HG03378 (cell line): ENCODE results near the gene RSPO3.

ENCODE experiments used
- ATAC-seq: cut with Tn5 transposase; IDR thresholded peaks from one replicate; pipeline ENCODE4 v1.9.1; 2021; ENCODE audit warnings: mild to moderate bottlenecking, moderate library complexity; ENCODE audit not compliant: unreplicated experiment

The RSPO3 gene

DNA sequence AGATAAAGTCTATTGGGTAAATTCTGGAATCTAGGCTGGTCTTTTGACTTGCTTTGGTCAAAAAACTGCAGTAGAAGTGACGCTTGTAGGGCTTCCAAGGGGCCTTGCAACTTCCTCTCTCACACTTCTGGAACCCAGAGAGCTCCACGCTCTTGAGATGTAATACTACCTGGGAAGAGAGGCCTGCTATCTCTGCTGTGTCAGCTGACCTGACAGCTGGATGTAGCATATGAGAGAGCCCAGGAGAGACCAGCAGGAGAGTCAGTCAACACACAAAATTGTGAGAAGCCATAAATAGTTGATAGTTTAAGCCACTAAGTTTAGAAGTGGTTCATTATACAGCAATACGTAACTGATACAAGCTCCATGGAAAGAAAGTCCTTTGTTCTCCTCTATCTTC, 7.8 kb upstream of the RSPO3 start:
- ATAC-seq: no peak

DNA sequence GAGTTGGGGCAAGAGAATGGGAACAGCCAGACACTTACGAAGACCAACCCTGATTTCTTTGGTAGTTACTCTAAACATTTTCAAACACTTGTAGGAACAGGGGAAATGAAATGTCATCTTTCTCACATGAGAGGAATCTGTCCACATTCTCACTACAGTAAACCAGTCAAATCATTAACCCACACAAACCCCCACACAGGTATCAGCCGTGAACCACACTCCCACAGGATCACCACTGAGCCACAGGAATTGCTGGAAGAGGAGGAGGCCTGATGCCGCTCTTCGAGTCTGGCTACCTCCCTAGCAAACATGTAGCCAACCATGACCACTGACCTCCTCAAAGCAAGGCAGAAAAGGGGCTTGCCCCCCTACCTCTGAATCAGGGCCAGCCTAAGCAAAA, 6.9 kb upstream of the RSPO3 start:
- ATAC-seq: no peak

DNA sequence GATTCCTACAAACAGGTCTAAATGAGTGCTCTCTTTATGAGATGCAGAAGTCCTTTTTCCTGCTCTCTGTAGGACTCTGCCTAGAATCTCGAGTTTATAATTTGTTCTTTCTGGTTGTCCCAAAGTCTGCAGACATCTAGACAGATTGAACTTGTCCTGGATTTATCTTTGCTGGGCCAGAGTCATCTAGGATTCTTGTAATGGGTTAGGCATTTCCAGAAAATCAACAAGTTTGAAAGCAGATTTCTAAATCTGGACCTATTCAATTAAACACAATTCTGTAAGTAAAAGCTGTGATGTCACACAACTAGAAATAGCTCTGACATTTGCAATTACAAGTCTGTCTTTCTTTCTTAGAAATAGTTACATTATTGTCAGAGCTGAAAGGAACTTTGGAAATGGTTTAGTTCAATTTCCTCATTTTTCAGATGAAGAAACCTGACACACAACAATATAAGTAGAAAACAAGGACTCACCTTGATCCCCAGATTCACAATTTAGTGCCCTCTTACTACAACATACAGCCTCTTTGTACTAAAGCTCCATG, 4.2 kb upstream of the RSPO3 start:
- ATAC-seq: no peak

GRCh38 chr6:127115084-127115655, 3.3 kb upstream of the RSPO3 start:
- ATAC-seq: no peak

DNA sequence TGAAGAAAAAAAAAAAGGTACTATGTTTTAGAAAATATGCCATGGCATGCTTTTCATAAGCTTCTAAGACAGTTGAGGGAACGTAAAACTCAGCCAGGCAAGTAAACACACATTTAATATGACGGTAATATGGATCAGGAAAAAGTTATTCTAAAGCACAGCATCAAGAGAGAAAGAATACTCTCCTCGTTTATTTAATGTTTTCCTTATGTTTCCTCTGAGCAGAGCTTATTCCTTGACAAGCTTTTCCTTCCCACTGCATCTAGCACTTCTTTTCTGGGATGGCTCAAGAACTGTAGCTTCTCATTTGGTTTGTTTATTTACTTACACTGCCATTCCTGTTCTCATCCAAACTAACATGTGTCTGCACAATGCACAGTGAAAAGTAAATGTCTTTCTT, 2.7 kb upstream of the RSPO3 start:
- ATAC-seq: no peak

DNA sequence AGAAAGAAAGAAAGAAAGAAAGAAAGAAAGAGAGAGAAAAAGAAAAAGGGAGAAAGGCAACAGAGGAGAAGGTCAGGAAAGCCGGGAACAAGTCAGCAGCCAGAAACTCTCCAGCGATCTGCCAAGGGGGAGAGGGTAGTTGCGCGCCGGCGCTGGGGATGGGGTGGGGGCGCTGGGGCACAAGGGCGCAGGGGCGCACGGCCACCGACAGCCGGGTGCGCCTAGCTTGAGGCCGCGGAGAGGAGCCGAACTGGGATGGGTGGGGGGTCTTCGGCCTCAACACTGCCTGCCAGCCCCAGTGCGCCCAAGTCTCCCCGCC, 533 bp upstream of the RSPO3 start:
- ATAC-seq: no peak

- peak; percentile 32 for ATAC-seq
Observed at GRCh38 chr6:127119102-127120022, 891 bp downstream of the RSPO3 start.

- ATAC-seq: peak; percentile 9
Observed at GRCh38 chr6:127120023-127120786, 1.7 kb downstream of the RSPO3 start.

DNA sequence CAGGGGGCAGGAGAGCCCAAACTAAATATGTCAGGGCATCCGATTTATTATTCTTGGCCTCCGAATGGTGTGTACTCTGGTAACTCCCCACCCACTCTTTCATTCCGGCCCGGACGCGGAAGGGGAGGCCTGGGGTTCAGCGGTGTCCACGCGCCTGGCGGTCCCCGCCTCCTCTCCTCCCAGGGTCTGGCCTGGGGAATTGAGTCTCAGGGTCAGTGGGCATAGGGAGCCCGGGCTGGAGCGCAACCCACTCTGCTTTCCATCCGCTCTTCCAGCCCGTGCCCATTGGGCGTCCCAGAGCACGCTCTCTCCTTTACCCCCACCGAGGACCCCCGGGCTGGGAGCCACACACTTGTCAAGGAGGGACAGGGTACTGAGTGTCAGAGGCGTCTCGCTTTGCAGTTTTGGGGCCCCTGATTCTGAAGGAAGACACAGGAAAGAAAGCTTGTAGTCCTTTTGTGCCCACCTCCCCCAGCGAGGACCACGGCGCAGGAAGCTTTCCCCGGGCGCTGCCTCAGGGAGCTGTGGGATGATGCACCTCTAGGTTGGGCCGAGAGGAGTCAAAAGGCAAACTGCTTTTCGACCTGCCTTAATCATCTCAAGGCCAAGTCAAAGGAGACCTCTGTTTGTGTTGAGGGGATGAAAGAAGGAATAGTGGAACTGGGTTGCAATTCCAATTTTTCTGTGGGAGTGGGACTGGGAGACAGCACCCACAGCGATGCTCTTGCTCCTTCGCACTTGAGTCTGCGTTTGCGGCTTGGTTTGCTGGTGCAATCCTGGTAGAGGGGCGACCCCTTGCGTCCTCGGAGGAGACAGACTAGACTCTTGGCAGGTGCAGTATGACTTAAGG, 2.5 kb downstream of the RSPO3 start:
- peak; percentile 95 for ATAC-seq

DNA sequence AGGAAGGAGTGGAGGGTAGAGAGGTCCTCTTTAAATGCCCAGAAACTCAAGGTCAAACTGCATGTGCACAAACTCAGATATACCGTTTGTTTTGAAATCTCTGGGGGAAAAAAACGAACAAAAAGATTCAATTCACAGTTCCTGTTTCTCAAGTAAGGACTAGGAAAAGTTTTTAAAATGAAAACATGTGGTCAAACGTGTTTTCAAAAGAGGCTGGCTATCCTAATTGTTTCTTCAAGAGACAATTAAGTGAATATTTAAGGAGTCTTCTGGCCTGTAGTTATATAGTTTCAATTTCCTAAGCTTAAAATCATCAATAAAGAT, 3.1 kb downstream of the RSPO3 start:
- no peak for ATAC-seq

DNA sequence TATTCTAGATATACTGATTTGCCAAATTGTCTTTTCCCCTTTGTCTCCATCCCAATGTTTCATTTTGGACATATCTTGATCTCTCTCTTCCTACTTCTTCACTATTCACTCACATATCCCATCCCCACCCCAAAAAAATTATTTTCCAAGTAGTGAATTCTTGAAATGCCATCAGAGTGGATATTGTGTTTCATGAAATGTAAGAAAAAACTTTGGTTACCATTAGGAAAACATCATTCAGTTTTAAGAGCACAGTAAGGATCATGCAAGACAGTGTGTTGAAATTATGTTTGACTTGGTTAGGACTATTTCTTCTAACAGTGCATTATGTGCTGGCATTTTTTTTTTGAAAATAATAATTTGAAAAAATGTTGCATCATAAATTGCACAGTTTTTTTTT, 5.7 kb downstream of the RSPO3 start:
- no peak for ATAC-seq

GRCh38 chr6:127124680-127125079, 6.2 kb downstream of the RSPO3 start:
- no peak for ATAC-seq

DNA sequence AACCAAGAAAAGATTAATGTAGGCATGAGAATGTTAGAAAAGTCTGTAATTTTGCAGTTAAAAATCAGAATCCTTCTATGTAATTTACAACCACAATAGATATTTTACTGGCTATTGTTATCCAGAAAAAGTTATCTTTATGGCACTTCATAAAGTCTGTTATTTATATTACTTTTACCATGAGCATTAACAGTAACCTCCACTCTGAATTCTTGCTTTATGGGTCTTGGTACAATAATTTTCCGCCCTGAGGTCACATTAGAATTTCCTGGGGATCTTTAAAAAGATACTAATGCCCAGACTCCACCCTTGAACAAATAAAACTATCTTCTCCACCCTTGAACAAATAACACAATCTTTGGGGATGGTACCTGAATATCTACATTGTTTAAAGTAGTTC, 9.6 kb downstream of the RSPO3 start:
- no peak for ATAC-seq

DNA sequence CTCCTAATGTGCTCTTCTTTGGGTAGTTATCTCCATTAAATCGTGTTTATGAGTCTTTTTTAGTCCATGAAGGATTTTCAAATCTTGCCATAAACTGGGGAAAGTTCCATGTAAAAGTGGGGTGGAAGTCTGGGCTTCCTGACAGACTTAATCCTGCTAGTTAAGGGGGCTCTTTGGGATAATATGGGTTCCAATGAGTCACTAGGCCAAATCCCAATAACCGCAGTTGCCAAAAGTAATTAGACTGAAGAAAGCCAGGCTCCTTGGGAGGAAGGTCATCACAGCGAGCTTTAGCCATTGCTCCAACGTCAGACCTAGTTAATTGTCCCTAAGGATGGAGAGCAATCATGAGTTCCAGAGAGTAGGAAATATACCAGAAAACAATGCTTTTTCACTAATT, 10.8 kb downstream of the RSPO3 start:
- ATAC-seq: no peak

GRCh38 chr6:127131275-127131674, 12.8 kb downstream of the RSPO3 start:
- no peak for ATAC-seq

DNA sequence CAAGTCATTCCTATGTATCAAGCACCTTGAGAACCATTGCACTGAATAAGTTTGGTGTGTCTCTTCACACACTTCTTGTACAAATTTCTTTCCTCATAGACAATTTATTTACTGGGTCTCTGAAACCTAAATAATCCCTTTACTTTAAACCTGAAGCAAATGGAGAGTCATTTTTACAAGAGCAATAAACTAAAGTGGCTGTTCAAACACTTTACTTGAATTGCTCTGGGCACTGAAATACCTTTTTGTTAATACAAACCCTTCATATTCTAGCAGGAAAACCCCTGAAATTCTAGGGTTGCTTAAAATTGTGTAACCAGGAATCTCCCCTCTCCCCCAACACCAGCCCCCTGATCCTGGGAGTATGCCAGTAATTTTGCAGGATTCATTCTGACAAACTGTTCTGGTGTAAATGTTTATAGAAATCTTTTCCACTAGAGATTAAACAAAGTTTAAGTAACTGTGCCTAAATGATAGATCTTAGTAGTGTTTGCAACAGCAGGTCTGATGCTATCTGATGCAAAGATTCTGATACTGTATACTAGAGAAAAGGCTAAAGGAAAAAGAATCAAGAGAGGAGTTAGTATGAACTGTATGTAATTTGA, 13.4 kb downstream of the RSPO3 start:
- no peak for ATAC-seq

DNA sequence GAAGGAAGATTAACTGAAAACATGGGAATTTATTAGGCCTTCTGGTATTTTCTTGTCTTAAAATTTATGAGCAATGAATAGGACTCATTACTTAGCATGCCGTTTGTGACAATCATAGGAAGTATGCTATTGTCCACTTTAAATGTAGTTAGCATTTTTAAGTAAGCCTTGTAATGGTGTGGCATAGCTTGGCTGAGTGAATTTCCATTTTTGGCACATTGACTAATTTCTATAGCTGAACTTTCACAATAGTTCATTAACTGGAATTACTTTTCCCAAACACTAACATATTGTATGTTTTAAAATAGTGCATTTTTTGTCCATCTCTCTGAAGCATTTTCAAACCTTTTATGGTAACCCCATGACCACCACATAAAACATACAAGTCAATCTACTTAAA, 15.7 kb downstream of the RSPO3 start:
- no peak for ATAC-seq

DNA sequence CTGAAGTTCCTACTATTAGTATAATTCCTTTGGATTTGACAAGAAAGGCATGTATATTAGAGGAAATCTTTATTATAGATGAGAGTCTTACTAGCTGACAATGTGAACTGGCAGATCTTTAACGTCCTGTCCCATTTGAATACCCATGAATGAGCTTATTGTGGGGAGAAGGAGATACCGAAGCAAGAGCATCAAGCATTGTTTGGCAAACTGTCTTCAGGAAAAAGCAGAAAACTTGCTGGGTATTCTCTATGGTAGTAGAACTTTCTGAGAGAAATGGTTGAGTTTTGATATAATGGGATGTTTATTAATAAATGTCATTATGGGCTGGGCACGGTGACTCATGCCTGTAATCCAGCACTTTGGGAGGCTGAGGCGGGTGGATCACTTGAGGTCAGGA, 18.3 kb downstream of the RSPO3 start:
- no peak for ATAC-seq

DNA sequence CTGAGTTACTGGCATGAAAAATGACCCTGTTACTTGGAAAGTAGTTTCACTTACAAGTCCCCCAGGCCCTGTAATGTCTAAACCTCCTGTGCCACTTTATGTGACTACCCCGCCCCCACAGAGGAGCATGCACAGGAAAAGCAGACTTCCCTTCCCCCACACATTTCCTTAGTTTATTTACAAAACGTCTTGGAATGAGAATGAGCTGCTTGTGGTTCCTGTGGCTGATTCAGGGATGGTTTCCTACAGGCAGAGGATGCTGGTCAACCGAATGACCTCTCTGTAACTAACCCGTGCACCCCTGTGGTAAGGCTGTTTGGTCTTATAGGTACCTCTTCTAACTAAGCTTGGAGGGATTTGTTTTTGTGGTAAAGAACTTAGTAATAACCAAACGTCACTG, 28.5 kb downstream of the RSPO3 start:
- ATAC-seq: no peak

DNA sequence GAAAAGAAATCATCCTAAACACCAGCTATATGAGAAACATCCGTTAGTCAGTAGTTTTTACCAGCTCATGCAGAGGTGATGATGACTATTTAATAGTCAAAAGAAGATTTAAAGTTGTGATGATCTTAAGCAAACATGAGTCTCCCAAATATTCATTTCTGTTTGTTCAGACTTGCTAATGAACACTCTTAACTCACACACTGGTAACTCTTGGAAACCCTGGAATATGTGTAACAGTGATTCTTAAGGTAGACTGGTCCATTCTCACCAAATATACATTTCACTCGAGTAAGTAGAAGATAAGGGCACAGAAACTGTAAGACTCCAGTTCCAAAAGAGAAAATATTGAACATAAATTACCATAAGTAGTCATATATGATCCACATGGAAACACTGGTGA, 29.1 kb downstream of the RSPO3 start:
- no peak for ATAC-seq

DNA sequence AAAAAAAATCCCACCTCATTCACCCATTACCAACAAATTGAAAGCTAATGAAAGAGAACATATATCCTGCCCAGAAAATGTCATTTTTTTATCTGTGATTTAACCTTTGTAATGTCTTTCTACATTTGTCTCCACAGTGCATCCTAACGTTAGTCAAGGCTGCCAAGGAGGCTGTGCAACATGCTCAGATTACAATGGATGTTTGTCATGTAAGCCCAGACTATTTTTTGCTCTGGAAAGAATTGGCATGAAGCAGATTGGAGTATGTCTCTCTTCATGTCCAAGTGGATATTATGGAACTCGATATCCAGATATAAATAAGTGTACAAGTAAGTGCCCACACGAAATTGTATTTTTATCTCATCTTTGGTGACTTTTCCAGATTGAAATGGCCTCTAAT, 30.0 kb downstream of the RSPO3 start:
- no peak for ATAC-seq
